Measurements from ENCODE around the gene KCNQ5.

DNA sequence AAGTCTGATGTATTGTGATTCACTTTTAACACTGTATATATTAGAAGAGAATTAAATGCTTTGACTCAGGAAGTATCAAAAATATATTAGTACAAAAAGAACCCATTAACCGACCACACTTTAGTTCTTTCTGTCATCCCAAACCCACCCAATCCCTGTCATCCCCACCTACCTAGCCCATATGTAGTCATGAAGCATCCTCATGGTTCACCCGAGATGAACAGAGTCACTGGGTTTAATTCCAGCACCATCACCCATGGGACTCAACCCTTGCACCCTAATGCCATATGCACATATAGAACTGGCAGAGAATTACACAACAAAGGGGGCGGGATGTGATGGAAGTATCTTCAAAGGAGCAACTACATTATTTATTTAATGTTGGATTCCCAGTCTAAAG lies 462.0 kb downstream of the KCNQ5 start:
- no peak for TF ChIP-seq POLR2A (IDR thresholded peaks at IDR 0.05)
- TF ChIP-seq, protein P1, sequence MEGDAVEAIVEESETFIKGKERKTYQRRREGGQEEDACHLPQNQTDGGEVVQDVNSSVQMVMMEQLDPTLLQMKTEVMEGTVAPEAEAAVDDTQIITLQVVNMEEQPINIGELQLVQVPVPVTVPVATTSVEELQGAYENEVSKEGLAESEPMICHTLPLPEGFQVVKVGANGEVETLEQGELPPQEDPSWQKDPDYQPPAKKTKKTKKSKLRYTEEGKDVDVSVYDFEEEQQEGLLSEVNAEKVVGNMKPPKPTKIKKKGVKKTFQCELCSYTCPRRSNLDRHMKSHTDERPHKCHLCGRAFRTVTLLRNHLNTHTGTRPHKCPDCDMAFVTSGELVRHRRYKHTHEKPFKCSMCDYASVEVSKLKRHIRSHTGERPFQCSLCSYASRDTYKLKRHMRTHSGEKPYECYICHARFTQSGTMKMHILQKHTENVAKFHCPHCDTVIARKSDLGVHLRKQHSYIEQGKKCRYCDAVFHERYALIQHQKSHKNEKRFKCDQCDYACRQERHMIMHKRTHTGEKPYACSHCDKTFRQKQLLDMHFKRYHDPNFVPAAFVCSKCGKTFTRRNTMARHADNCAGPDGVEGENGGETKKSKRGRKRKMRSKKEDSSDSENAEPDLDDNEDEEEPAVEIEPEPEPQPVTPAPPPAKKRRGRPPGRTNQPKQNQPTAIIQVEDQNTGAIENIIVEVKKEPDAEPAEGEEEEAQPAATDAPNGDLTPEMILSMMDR (IDR thresholded peaks at IDR 0.05), result no peak
